C4-2B (cell line): Measurements from ENCODE around the gene ALPG.

Experiments
- ZFX ChIP-seq: fragments of 450-650 bp; IDR thresholded peaks from 2 replicates; pipeline ENCODE4 v1.6.1; 2017
- TF ChIP-seq, protein P1 (sequence below): fragments of 450-650 bp; conservative IDR thresholded peaks from 2 replicates; pipeline ENCODE4 v1.5.1; 2017; ENCODE audit warnings: mild to moderate bottlenecking

DNA sequence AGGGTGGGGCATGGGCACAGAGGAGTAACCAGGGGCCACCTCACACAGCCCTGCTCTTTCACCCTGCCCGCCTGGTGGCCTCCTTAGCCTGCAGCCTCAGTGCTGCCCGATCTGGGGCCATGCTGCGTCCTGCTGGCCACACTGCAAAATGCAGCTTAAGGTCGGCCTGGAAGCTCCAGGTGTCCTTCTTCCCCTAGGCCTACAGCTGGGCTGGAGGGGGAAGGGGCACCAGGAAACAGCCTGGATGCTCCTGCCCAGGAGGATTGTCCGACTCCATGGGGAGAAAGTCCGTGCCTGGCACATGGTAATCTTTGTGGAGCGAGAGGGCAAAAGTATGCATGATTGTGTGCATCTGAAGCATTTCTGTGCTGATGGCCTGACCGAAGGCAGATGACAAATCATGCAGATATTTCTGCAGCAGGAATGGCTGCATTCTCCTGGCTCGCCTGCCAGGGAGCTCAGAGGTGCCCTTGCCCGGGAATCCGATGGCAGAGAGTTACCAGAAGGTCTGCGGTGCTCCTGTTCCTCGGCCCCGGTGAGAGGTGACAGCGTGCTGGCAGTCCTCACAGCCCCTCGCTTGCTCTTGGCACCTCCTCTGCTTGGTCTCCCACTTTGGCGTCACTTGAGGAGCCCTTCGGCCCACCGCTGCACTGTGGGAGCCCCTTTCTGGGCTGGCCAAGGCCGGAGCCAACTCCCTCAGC, 40.9 kb upstream of the ALPG start:
- TF ChIP-seq, protein P1, sequence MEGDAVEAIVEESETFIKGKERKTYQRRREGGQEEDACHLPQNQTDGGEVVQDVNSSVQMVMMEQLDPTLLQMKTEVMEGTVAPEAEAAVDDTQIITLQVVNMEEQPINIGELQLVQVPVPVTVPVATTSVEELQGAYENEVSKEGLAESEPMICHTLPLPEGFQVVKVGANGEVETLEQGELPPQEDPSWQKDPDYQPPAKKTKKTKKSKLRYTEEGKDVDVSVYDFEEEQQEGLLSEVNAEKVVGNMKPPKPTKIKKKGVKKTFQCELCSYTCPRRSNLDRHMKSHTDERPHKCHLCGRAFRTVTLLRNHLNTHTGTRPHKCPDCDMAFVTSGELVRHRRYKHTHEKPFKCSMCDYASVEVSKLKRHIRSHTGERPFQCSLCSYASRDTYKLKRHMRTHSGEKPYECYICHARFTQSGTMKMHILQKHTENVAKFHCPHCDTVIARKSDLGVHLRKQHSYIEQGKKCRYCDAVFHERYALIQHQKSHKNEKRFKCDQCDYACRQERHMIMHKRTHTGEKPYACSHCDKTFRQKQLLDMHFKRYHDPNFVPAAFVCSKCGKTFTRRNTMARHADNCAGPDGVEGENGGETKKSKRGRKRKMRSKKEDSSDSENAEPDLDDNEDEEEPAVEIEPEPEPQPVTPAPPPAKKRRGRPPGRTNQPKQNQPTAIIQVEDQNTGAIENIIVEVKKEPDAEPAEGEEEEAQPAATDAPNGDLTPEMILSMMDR, result peak; percentile 71
- no peak for TF ChIP-seq ZFX
